GM23338 (cell line): ENCODE measurements around the gene ETV6. TPM values are rescaled to one million over a fixed set of nuclear protein-coding genes. Genes with fewer than 3 reads are reported as not detected.

Experiments used
- ATAC-seq: fragments of 200-7000 bp; cut with Tn5 transposase; 3 replicates; pipeline ENCODE4 v1.9.1; 2020
- DNase-seq: peaks from one replicate; pipeline ENCODE4 v3.0.0-alpha.2; 2015; ENCODE audit warnings: low spot score
- H2AFZ ChIP-seq: fragments of 200-600 bp; sonication (generic); 2 replicates; pipeline ENCODE4 v1.8.0; 2016; ENCODE audit warnings: antibody characterized with exemption, mild to moderate bottlenecking, moderate library complexity
- H3F3A ChIP-seq: fragments of 200-600 bp; sonication (generic); replicated peaks from 2 replicates; pipeline ENCODE4 v1.8.0; 2017; ENCODE audit warnings: antibody characterized with exemption, mixed run types, low read depth
- H3K27ac ChIP-seq: fragments of 200-600 bp; sonication (generic); 2 replicates; pipeline ENCODE4 v1.6.1; 2016; ENCODE audit warnings: low read depth
- H3K27me3 ChIP-seq: fragments of 200-600 bp; sonication (generic); 2 replicates; pipeline ENCODE4 v1.8.0; 2016; ENCODE audit warnings: mild to moderate bottlenecking, mixed run types, moderate library complexity; ENCODE audit not compliant: insufficient read depth
- H3K36me3 ChIP-seq: fragments of 200-600 bp; sonication (generic); 2 replicates; pipeline ENCODE4 v1.8.0; 2016; ENCODE audit warnings: mild to moderate bottlenecking; ENCODE audit not compliant: insufficient read depth
- H3K4me1 ChIP-seq: fragments of 200-600 bp; sonication (generic); 2 replicates; pipeline ENCODE4 v1.8.0; 2016; ENCODE audit warnings: mild to moderate bottlenecking, moderate library complexity; ENCODE audit not compliant: insufficient read depth
- H3K4me2 ChIP-seq: fragments of 200-600 bp; sonication (generic); 2 replicates; pipeline ENCODE4 v1.7.1; 2017; ENCODE audit warnings: mixed run types
- H3K4me3 ChIP-seq: fragments of 200-600 bp; sonication (generic); 2 replicates; pipeline ENCODE4 v1.6.1; 2016; ENCODE audit warnings: mixed run types
- H3K79me2 ChIP-seq: fragments of 200-600 bp; sonication (generic); replicated peaks from 2 replicates; pipeline ENCODE4 v1.8.0; 2017; ENCODE audit warnings: mild to moderate bottlenecking; ENCODE audit not compliant: insufficient read depth
- H3K9me2 ChIP-seq: fragments of 200-600 bp; sonication (generic); 2 replicates; pipeline ENCODE4 v1.8.0; 2017; ENCODE audit not compliant: insufficient read depth
- H4K20me1 ChIP-seq: fragments of 200-600 bp; sonication (generic); replicated peaks from 2 replicates; pipeline ENCODE4 v1.8.0; 2017; ENCODE audit warnings: mild to moderate bottlenecking; ENCODE audit not compliant: insufficient read depth
- H3K27ac Mint-ChIP-seq: 2 replicates; pipeline ENCODE4 v1.8.0; 2020; ENCODE audit warnings: inconsistent platforms, mild to moderate bottlenecking, moderate library complexity, mixed read lengths
- H3K27me3 Mint-ChIP-seq: 3 replicates; pipeline ENCODE4 v1.8.0; 2022; ENCODE audit warnings: low read depth, mild to moderate bottlenecking, moderate library complexity, mixed read lengths, inconsistent platforms; ENCODE audit not compliant: insufficient read depth, poor library complexity
- H3K36me3 Mint-ChIP-seq: 3 replicates; pipeline ENCODE4 v1.8.0; 2021; ENCODE audit warnings: low read depth, mild to moderate bottlenecking, inconsistent platforms, moderate library complexity, mixed read lengths
- H3K4me1 Mint-ChIP-seq: 3 replicates; pipeline ENCODE4 v1.8.0; 2020; ENCODE audit warnings: mild to moderate bottlenecking, inconsistent platforms, mixed read lengths
- H3K4me3 Mint-ChIP-seq: 3 replicates; pipeline ENCODE4 v1.8.0; 2021; ENCODE audit warnings: moderate library complexity, mild to moderate bottlenecking, inconsistent platforms, mixed read lengths
- H3K9me3 Mint-ChIP-seq: 3 replicates; pipeline ENCODE4 v1.8.0; 2020; ENCODE audit warnings: moderate library complexity, mild to moderate bottlenecking, inconsistent platforms, mixed read lengths
- CREB1 ChIP-seq: fragments of 250-450 bp; sonication (Bioruptor Pico); IDR thresholded peaks from 2 replicates; pipeline ENCODE4 v1.5.0; 2020; ENCODE audit warnings: low read depth, mild to moderate bottlenecking, moderate library complexity
- CTCF ChIP-seq, 2 experiments: fragments of 200-600 bp in 1 of 2; sonication (generic) in 1 of 2; conservative IDR thresholded peaks; 2 replicates each; pipeline versions ENCODE4 v1.5.1 to v1.6.1; 2016 to 2017; ENCODE audit warnings: antibody characterized with exemption in 2 of 2, low read depth in 2 of 2, mild to moderate bottlenecking in 2 of 2, moderate library complexity in 1 of 2
- ETS1 ChIP-seq: IDR thresholded peaks from 2 replicates; pipeline ENCODE4 v1.6.1; 2016; ENCODE audit warnings: antibody characterized with exemption
- JUNB ChIP-seq: IDR thresholded peaks from one replicate; pipeline ENCODE4 v1.6.1; 2016; ENCODE audit warnings: antibody characterized with exemption; ENCODE audit not compliant: unreplicated experiment
- POLR2AphosphoS5 ChIP-seq: IDR thresholded peaks from 2 replicates; pipeline ENCODE4 v1.6.1; 2016; ENCODE audit warnings: antibody characterized with exemption, low read depth
- STAT1 ChIP-seq: IDR thresholded peaks from one replicate; pipeline ENCODE4 v1.6.1; 2016; ENCODE audit warnings: antibody characterized with exemption; ENCODE audit not compliant: unreplicated experiment
- ZNF114 ChIP-seq: fragments of 250-450 bp; sonication (Bioruptor Pico); IDR thresholded peaks from 2 replicates; pipeline ENCODE4 v1.5.0; 2020; ENCODE audit warnings: mild to moderate bottlenecking, moderate library complexity
- ZNF462 ChIP-seq: fragments of 250-450 bp; sonication (Bioruptor Pico); IDR thresholded peaks from 2 replicates; pipeline ENCODE4 v1.5.0; 2020; ENCODE audit warnings: mild to moderate bottlenecking, moderate library complexity
- polyA plus RNA-seq: library from polyadenylated mRNA; unstranded; fragments of >200 nt; fragmentation: Nextera tagmentation; extraction: Ambion mirVana; gene quantifications from 2 replicates; pipeline ENCODE4 v1.2.1, GENCODE V29; 2016
- total RNA-seq: library from RNA; depleted of rRNA; stranded (reverse); fragments of >200 nt; shearing (Covaris generic); gene quantifications from 2 replicates; pipeline ENCODE4 v1.2.3, GENCODE V29; 2014

Gene ETV6
- total and polyA plus RNA-seq, 2 experiments from 2014 or later, result 7.5 to 15.1 TPM

GRCh38 chr12:11755302-11755930 is 105.9 kb downstream of the ETV6 start:
- Mint-ChIP-seq H3K27me3 (peaks cover 3% of the 10 kb centered on the region), H3K4me1 (peaks cover 44% of the 10 kb centered on the region), H3K4me3 (no peak overlapping the region), H3K36me3 (no peaks in the 10 kb centered on the region), H3K27ac (no peak overlapping the region), H3K9me3 (no peaks in the 10 kb centered on the region)
- TF ChIP-seq CTCF (conservative IDR thresholded peaks at IDR 0.05; ENCODE audit: low read depth in 2 of 2) (no peak), CREB1 (CRISPR knock-in tag) (no peak), JUNB (no peak), POLR2AphosphoS5 (no peak), ETS1 (no peak), STAT1 (no peak), ZNF462 (CRISPR knock-in tag) (no peak), ZNF114 (no peak)
- H3K27me3 ChIP-seq, result no peaks in the 10 kb centered on the region
- no peak overlapping the region for H2AFZ ChIP-seq
- H3K9me2 ChIP-seq, result peaks cover 4% of the 10 kb centered on the region; the same call in 1 of the 2 replicates
- H3F3A ChIP-seq, result no peaks in the 10 kb centered on the region
- DNase-seq (no peak), ATAC-seq (no peak)
- H3K36me3 ChIP-seq, result no peaks in the 10 kb centered on the region
- H3K79me2 ChIP-seq, result no peaks in the 10 kb centered on the region; the same call in none of the 2 replicates
- no peaks in the 10 kb centered on the region for H4K20me1 ChIP-seq
- peaks cover 36% of the 10 kb centered on the region for H3K4me1 ChIP-seq
- H3K27ac ChIP-seq, result peak overlapping the region; percentile 67; the same call in 1 of the 2 replicates
- H3K4me3 ChIP-seq, result no peak overlapping the region
- no peak overlapping the region for H3K4me2 ChIP-seq
